DOHH2 (cell line): ENCODE results near the gene PKD2L1.

Experiments used
- H3F3A ChIP-seq: fragments of 200-600 bp; sonication (generic), shearing (Covaris generic); 2 replicates; pipeline ENCODE4 v1.6.0; 2016; ENCODE audit warnings: antibody characterized with exemption, mild to moderate bottlenecking; ENCODE audit not compliant: control insufficient read depth, insufficient read depth
- H3K27ac ChIP-seq: fragments of 200-600 bp; sonication (generic); 2 replicates; pipeline ENCODE4 v1.5.1; 2014; ENCODE audit warnings: low read depth, mild to moderate bottlenecking, low read length, moderate library complexity
- H3K27me3 ChIP-seq: fragments of 200-600 bp; sonication (generic); 2 replicates; pipeline ENCODE4 v1.6.1; 2014; ENCODE audit warnings: mild to moderate bottlenecking, low read length, mixed read lengths; ENCODE audit not compliant: control insufficient read depth
- H3K36me3 ChIP-seq: fragments of 200-600 bp; sonication (generic); 2 replicates; pipeline ENCODE4 v1.6.1; 2014; ENCODE audit warnings: mild to moderate bottlenecking, low read length, moderate library complexity, mixed read lengths; ENCODE audit not compliant: control insufficient read depth
- H3K4me1 ChIP-seq: fragments of 200-600 bp; sonication (generic); 2 replicates; pipeline ENCODE4 v1.6.1; 2014; ENCODE audit warnings: mild to moderate bottlenecking, low read length, mixed read lengths; ENCODE audit not compliant: control insufficient read depth
- H3K4me2 ChIP-seq: fragments of 200-600 bp; sonication (generic); 2 replicates; pipeline ENCODE4 v1.6.0; 2014; ENCODE audit warnings: mild to moderate bottlenecking, low read length, moderate library complexity
- H3K4me3 ChIP-seq: fragments of 200-600 bp; sonication (generic); 2 replicates; pipeline ENCODE4 v1.5.1; 2014; ENCODE audit warnings: mild to moderate bottlenecking, low read length, mixed read lengths
- H3K79me2 ChIP-seq: fragments of 200-600 bp; sonication (generic); 2 replicates; pipeline ENCODE4 v1.6.1; 2014; ENCODE audit warnings: mild to moderate bottlenecking, low read length, mixed read lengths; ENCODE audit not compliant: control insufficient read depth
- H3K9me2 ChIP-seq: fragments of 200-600 bp; sonication (generic); replicated peaks from 2 replicates; pipeline ENCODE4 v1.6.1; 2014; ENCODE audit warnings: mild to moderate bottlenecking, low read length, mixed read lengths; ENCODE audit not compliant: control insufficient read depth
- H3K9me3 ChIP-seq: fragments of 200-600 bp; sonication (generic); 2 replicates; pipeline ENCODE4 v1.6.1; 2014; ENCODE audit warnings: antibody characterized with exemption, low read length, mixed read lengths; ENCODE audit not compliant: control insufficient read depth, insufficient read depth
- H4K20me1 ChIP-seq: fragments of 200-600 bp; sonication (generic); 2 replicates; pipeline ENCODE4 v1.6.0; 2014; ENCODE audit warnings: low read depth, mild to moderate bottlenecking, antibody characterized with exemption, low read length, moderate library complexity; ENCODE audit not compliant: control insufficient read depth, insufficient read depth
- CTCF ChIP-seq: fragments of 200-600 bp; sonication (generic); IDR thresholded peaks from one replicate; pipeline ENCODE4 v1.5.1; 2014; ENCODE audit warnings: antibody characterized with exemption, mild to moderate bottlenecking, low read depth, low read length; ENCODE audit not compliant: poor library complexity, severe bottlenecking
- EZH2phosphoT487 ChIP-seq: fragments of 200-600 bp; sonication (generic); IDR thresholded peaks from 2 replicates; pipeline ENCODE4 v1.6.1; 2017; ENCODE audit warnings: borderline replicate concordance, mild to moderate bottlenecking, antibody characterized with exemption, low read length, moderate library complexity, mixed read lengths

The PKD2L1 gene

GRCh38 chr10:100254191-100254590 is 75.8 kb downstream of the PKD2L1 start:
- no peaks in the 10 kb centered on the region for H3K79me2 ChIP-seq

GRCh38 chr10:100253041-100253440 is 77.0 kb downstream of the PKD2L1 start:
- H3K4me3 ChIP-seq, result no peak overlapping the region
- H3F3A ChIP-seq, result no peaks in the 10 kb centered on the region
- H3K4me2 ChIP-seq, result no peak overlapping the region
- H3K9me2 ChIP-seq, result no peaks in the 10 kb centered on the region
- no peaks in the 10 kb centered on the region for H3K79me2 ChIP-seq
- H3K4me1 ChIP-seq, result no peaks in the 10 kb centered on the region
- no peak overlapping the region for H3K27ac ChIP-seq
- no peaks in the 10 kb centered on the region for H3K27me3 ChIP-seq
- TF ChIP-seq CTCF, result no peak
- TF ChIP-seq EZH2phosphoT487, result no peak
- no peaks in the 10 kb centered on the region for H3K9me3 ChIP-seq
- peaks cover 76% of the 10 kb centered on the region for H3K36me3 ChIP-seq
- no peaks in the 10 kb centered on the region for H4K20me1 ChIP-seq

More at GRCh38 chr10:100254191-100254590, 75.8 kb downstream of the PKD2L1 start:
- Histone ChIP-seq H3K9me3 (no peaks in the 10 kb centered on the region), H3K4me3 (no peak overlapping the region), H3K9me2 (no peaks in the 10 kb centered on the region), H3K4me1 (no peaks in the 10 kb centered on the region), H3K4me2 (no peak overlapping the region), H3K27ac (no peak overlapping the region), H3F3A (no peaks in the 10 kb centered on the region), H3K27me3 (no peaks in the 10 kb centered on the region), H3K36me3 (peaks cover 70% of the 10 kb centered on the region), H4K20me1 (no peaks in the 10 kb centered on the region)
- TF ChIP-seq EZH2phosphoT487 (no peak), CTCF (no peak)

GRCh38 chr10:100248820-100249219 is 81.2 kb downstream of the PKD2L1 start:
- Histone ChIP-seq H3K4me1 (no peaks in the 10 kb centered on the region), H3K79me2 (no peaks in the 10 kb centered on the region), H3K9me2 (no peaks in the 10 kb centered on the region), H3K36me3 (peaks cover 74% of the 10 kb centered on the region), H4K20me1 (no peaks in the 10 kb centered on the region), H3K27ac (no peak overlapping the region), H3K4me2 (no peak overlapping the region), H3K9me3 (no peaks in the 10 kb centered on the region), H3K27me3 (no peaks in the 10 kb centered on the region), H3K4me3 (no peak overlapping the region), H3F3A (no peaks in the 10 kb centered on the region)
- TF ChIP-seq EZH2phosphoT487 (no peak), CTCF (no peak)
